ENCODE measurements around the gene LRRC61.
"Not testable (repeated sequence)": the region's sequence is repeated elsewhere in the genome, so short reads cannot be mapped to it uniquely, and the experiment has no call there.

LRRC61 gene

DNA sequence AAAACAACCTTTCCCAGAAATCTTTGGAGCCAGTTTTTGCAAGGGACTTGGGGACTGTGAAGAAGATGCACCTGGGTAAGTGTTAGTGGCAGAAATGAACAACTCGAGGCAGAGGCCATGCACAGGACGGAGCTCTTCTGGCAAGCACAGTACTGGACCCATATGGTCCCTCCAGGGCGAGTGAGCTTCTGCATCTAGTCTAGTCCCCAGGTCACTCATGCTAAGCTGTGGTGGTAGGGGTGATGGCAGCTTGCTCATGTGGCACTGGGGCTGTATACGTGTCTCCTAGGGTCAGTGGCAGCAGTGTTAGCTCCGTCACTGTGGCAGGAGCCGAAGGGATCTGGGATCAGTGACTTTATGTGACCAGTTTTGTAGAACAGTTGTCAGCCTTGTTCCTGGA, 9.3 kb upstream of the LRRC61 start:
- TF ChIP-seq CSDC2 (CRISPR knock-in tag; IDR thresholded peaks at IDR 0.05), result no peak
- no peak for TF ChIP-seq TOX (CRISPR knock-in tag; IDR thresholded peaks at IDR 0.05; ENCODE audit: borderline replicate concordance)
- TF ChIP-seq RARB (CRISPR knock-in tag; IDR thresholded peaks at IDR 0.05), result no peak
- TF ChIP-seq, protein P1, sequence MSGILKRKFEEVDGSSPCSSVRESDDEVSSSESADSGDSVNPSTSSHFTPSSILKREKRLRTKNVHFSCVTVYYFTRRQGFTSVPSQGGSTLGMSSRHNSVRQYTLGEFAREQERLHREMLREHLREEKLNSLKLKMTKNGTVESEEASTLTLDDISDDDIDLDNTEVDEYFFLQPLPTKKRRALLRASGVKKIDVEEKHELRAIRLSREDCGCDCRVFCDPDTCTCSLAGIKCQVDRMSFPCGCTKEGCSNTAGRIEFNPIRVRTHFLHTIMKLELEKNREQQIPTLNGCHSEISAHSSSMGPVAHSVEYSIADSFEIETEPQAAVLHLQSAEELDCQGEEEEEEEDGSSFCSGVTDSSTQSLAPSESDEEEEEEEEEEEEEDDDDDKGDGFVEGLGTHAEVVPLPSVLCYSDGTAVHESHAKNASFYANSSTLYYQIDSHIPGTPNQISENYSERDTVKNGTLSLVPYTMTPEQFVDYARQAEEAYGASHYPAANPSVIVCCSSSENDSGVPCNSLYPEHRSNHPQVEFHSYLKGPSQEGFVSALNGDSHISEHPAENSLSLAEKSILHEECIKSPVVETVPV (CRISPR knock-in tag; IDR thresholded peaks at IDR 0.05), result no peak
- TF ChIP-seq, protein P2, sequence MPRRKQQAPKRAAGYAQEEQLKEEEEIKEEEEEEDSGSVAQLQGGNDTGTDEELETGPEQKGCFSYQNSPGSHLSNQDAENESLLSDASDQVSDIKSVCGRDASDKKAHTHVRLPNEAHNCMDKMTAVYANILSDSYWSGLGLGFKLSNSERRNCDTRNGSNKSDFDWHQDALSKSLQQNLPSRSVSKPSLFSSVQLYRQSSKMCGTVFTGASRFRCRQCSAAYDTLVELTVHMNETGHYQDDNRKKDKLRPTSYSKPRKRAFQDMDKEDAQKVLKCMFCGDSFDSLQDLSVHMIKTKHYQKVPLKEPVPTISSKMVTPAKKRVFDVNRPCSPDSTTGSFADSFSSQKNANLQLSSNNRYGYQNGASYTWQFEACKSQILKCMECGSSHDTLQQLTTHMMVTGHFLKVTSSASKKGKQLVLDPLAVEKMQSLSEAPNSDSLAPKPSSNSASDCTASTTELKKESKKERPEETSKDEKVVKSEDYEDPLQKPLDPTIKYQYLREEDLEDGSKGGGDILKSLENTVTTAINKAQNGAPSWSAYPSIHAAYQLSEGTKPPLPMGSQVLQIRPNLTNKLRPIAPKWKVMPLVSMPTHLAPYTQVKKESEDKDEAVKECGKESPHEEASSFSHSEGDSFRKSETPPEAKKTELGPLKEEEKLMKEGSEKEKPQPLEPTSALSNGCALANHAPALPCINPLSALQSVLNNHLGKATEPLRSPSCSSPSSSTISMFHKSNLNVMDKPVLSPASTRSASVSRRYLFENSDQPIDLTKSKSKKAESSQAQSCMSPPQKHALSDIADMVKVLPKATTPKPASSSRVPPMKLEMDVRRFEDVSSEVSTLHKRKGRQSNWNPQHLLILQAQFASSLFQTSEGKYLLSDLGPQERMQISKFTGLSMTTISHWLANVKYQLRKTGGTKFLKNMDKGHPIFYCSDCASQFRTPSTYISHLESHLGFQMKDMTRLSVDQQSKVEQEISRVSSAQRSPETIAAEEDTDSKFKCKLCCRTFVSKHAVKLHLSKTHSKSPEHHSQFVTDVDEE (CRISPR knock-in tag; IDR thresholded peaks at IDR 0.05), result no peak
- TF ChIP-seq OSR1 (CRISPR knock-in tag; IDR thresholded peaks at IDR 0.05), result no peak
- TF ChIP-seq BACH2 (CRISPR knock-in tag; IDR thresholded peaks at IDR 0.05; ENCODE audit: borderline replicate concordance), result no peak
- TF ChIP-seq ZNF8 (CRISPR knock-in tag; IDR thresholded peaks at IDR 0.05), result no peak
- ATAC-seq, result peak; percentile 27; the same call in 1 of the 3 replicates

DNA sequence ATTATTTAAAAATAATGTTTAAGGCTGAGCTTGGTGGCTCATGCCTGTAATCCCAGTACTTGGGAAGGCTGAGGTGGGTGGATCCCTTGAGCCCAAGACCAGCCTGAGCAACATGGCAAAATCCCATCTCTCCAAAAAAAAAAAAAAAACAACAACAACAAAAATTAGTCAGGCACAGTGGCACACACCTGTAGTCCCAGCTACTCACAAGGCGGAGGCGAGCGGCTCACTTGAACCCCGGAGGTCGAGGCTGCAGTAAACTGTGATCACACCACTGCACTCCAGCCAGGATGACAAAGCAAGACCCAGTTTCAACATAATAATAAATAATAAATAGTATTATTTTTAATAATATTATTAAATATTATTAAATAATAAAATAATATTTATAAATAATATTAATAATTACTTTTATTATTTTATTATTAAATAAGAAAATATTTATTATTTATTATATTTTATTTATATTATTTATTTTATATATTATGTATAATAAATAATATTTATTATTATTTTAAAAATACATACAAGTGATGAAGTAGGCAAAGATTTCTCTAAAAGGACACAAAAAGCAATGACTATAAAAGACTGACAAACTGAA, 8.4 kb upstream of the LRRC61 start:
- TF ChIP-seq ESRRG (CRISPR knock-in tag; IDR thresholded peaks at IDR 0.05), result no peak
- no peak for ATAC-seq

- not testable (repeated sequence) for ATAC-seq
Observed at GRCh38 chr7:150316987-150317386, 6.2 kb upstream of the LRRC61 start.

- ATAC-seq, result no peak
- TF ChIP-seq TOX (CRISPR knock-in tag; IDR thresholded peaks at IDR 0.05; ENCODE audit: borderline replicate concordance) (no peak), ZFP30 (CRISPR knock-in tag; IDR thresholded peaks at IDR 0.05) (no peak), TCF4 (CRISPR knock-in tag; IDR thresholded peaks at IDR 0.05; ENCODE audit: borderline replicate concordance) (no peak), SNAI2 (CRISPR knock-in tag; IDR thresholded peaks at IDR 0.05) (no peak), CREB5 (CRISPR knock-in tag; IDR thresholded peaks at IDR 0.05; ENCODE audit: low read depth) (no peak), ISL1 (CRISPR knock-in tag; IDR thresholded peaks at IDR 0.05) (no peak), GLIS3 (CRISPR knock-in tag; IDR thresholded peaks at IDR 0.05) (no peak), PPARA (CRISPR knock-in tag; IDR thresholded peaks at IDR 0.05; ENCODE audit: borderline replicate concordance) (no peak), ZNF565 (CRISPR knock-in tag; conservative IDR thresholded peaks at IDR 0.05; ENCODE audit: low read depth) (no peak), ZNF70 (CRISPR knock-in tag; IDR thresholded peaks at IDR 0.05) (no peak), PATZ1 (CRISPR knock-in tag; IDR thresholded peaks at IDR 0.05; ENCODE audit: borderline replicate concordance) (no peak), ARNTL (CRISPR knock-in tag; IDR thresholded peaks at IDR 0.05; ENCODE audit: borderline replicate concordance, low read depth) (no peak), OSR1 (CRISPR knock-in tag; IDR thresholded peaks at IDR 0.05) (no peak), POU6F1 (CRISPR knock-in tag; IDR thresholded peaks at IDR 0.05; ENCODE audit: borderline replicate concordance, low read depth) (no peak), ZFP3 (CRISPR knock-in tag; IDR thresholded peaks at IDR 0.05) (no peak)
- TF ChIP-seq, protein P2 (CRISPR knock-in tag; IDR thresholded peaks at IDR 0.05), result no peak
- TF ChIP-seq, protein P1 (CRISPR knock-in tag; IDR thresholded peaks at IDR 0.05), result no peak
Observed at GRCh38 chr7:150317748-150318444, 5.3 kb upstream of the LRRC61 start.
